HG02588 (cell line): ENCODE results near the gene CYB5R3.

Experiments used
- ATAC-seq: cut with Tn5 transposase; IDR thresholded peaks from one replicate; pipeline ENCODE4 v1.9.1; 2021; ENCODE audit warnings: mild to moderate bottlenecking, moderate library complexity; ENCODE audit not compliant: unreplicated experiment

CYB5R3 gene

GRCh38 chr22:42646569-42647525 lies 2.3 kb downstream of the CYB5R3 start:
- ATAC-seq = no peak

GRCh38 chr22:42645938-42646568 lies 3.1 kb downstream of the CYB5R3 start:
- no peak for ATAC-seq

GRCh38 chr22:42645341-42645937 lies 3.8 kb downstream of the CYB5R3 start:
- no peak for ATAC-seq

GRCh38 chr22:42644422-42645340 lies 4.5 kb downstream of the CYB5R3 start:
- no peak for ATAC-seq

GRCh38 chr22:42643634-42644421 lies 5.4 kb downstream of the CYB5R3 start:
- ATAC-seq = no peak

GRCh38 chr22:42642806-42643633 lies 6.2 kb downstream of the CYB5R3 start:
- ATAC-seq = no peak

GRCh38 chr22:42641801-42642413 lies 7.3 kb downstream of the CYB5R3 start:
- ATAC-seq = no peak

- ATAC-seq = no peak
Observed at GRCh38 chr22:42639541-42640241, 9.5 kb downstream of the CYB5R3 start.

- ATAC-seq = no peak
Observed at GRCh38 chr22:42637555-42637954, 11.6 kb downstream of the CYB5R3 start.

- ATAC-seq = no peak
Observed at GRCh38 chr22:42636506-42636905, 12.7 kb downstream of the CYB5R3 start.

GRCh38 chr22:42635531-42635930 lies 13.7 kb downstream of the CYB5R3 start:
- ATAC-seq = no peak

GRCh38 chr22:42633013-42633412 lies 16.2 kb downstream of the CYB5R3 start:
- ATAC-seq = no peak

- no peak for ATAC-seq
Observed at GRCh38 chr22:42632096-42632495, 17.1 kb downstream of the CYB5R3 start.

GRCh38 chr22:42630901-42631602 lies 18.1 kb downstream of the CYB5R3 start:
- no peak for ATAC-seq

GRCh38 chr22:42630211-42630610 lies 19.0 kb downstream of the CYB5R3 start:
- no peak for ATAC-seq

GRCh38 chr22:42627981-42628380 lies 21.2 kb downstream of the CYB5R3 start:
- ATAC-seq = no peak

GRCh38 chr22:42626951-42627625 lies 22.1 kb downstream of the CYB5R3 start:
- no peak for ATAC-seq
